Astrocyte (in vitro differentiated cells and primary cell): Measurements from ENCODE around the gene BHLHA15.

Source experiments
- CTCF ChIP-seq: IDR thresholded peaks from 2 replicates; pipeline ENCODE4 v1.5.1; 2011; ENCODE audit warnings: low read depth, mild to moderate bottlenecking, inconsistent platforms, low read length, moderate library complexity; ENCODE audit not compliant: insufficient read depth
- EZH2 ChIP-seq: IDR thresholded peaks from 2 replicates; pipeline ENCODE4 v1.6.1; 2012; ENCODE audit warnings: mild to moderate bottlenecking, low read length, inconsistent platforms; ENCODE audit not compliant: insufficient read depth

GRCh38 chr7:98250789-98251188 lies 39.5 kb downstream of the BHLHA15 start:
- TF ChIP-seq EZH2 (no peak), CTCF (no peak)
